ENCODE data around the gene RELL1. TPM values are rescaled to one million over a fixed set of nuclear protein-coding genes. Genes with fewer than 3 reads are reported as not detected.

RELL1 gene
- total and polyA plus RNA-seq, 10 of the 15 experiments (the other 5 are each of a cell fraction or from before 2014, with no cell fraction given), result 0.20 to 10.9 (median 3.9) TPM

DNA sequence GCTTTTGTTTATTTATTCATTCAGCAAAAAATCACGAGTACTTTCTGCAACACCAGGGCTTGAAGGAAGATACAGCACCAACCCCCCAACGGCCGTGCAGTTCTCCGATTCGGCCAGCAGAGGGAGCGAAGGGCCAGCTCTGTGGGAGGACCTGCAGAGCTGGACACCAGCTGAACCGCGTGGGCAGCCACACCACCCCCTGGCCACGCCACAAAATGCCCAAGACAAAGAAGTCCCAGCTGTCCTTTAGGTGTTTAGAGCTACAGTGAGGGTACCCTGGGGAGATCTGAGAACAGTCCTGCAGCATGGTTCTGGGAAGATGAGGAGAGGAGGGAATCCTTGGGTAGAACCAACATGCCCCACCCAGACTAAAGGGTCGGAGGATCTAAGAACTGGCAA is 83.1 kb downstream of the RELL1 start (continued):
- TF ChIP-seq, protein P1, sequence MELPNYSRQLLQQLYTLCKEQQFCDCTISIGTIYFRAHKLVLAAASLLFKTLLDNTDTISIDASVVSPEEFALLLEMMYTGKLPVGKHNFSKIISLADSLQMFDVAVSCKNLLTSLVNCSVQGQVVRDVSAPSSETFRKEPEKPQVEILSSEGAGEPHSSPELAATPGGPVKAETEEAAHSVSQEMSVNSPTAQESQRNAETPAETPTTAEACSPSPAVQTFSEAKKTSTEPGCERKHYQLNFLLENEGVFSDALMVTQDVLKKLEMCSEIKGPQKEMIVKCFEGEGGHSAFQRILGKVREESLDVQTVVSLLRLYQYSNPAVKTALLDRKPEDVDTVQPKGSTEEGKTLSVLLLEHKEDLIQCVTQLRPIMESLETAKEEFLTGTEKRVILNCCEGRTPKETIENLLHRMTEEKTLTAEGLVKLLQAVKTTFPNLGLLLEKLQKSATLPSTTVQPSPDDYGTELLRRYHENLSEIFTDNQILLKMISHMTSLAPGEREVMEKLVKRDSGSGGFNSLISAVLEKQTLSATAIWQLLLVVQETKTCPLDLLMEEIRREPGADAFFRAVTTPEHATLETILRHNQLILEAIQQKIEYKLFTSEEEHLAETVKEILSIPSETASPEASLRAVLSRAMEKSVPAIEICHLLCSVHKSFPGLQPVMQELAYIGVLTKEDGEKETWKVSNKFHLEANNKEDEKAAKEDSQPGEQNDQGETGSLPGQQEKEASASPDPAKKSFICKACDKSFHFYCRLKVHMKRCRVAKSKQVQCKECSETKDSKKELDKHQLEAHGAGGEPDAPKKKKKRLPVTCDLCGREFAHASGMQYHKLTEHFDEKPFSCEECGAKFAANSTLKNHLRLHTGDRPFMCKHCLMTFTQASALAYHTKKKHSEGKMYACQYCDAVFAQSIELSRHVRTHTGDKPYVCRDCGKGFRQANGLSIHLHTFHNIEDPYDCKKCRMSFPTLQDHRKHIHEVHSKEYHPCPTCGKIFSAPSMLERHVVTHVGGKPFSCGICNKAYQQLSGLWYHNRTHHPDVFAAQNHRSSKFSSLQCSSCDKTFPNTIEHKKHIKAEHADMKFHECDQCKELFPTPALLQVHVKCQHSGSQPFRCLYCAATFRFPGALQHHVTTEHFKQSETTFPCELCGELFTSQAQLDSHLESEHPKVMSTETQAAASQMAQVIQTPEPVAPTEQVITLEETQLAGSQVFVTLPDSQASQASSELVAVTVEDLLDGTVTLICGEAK (IDR thresholded peaks at IDR 0.05; ENCODE audit: borderline replicate concordance), result no peak
- TF ChIP-seq ZNF274 (IDR thresholded peaks at IDR 0.05; ENCODE audit: insufficient read depth, insufficient read length) (no peak), SP1 (IDR thresholded peaks at IDR 0.05; ENCODE audit: low read depth, low read length) (no peak), PML (IDR thresholded peaks at IDR 0.05; ENCODE audit: low read length) (no peak), YY1 (IDR thresholded peaks at IDR 0.05; ENCODE audit: low read depth, low read length) (peak; percentile 74), ZBED1 (IDR thresholded peaks at IDR 0.05; ENCODE audit: borderline replicate concordance) (no peak), GABPA (IDR thresholded peaks at IDR 0.05; ENCODE audit: low read depth) (no peak), SREBF2 (IDR thresholded peaks at IDR 0.05; ENCODE audit: low read length) (no peak), ZNF622 (IDR thresholded peaks at IDR 0.05) (no peak), BHLHE40 (IDR thresholded peaks at IDR 0.05; ENCODE audit: borderline replicate concordance in 1 of 2, low read depth in 2 of 2, low read length in 1 of 2) (no peak), RBBP5 (conservative IDR thresholded peaks at IDR 0.05) (no peak), GATAD2B (conservative IDR thresholded peaks at IDR 0.05; ENCODE audit: low read depth) (0 out of 2 replicates have a peak, but pooled peaks have one; percentile 30), ZZZ3 (IDR thresholded peaks at IDR 0.05; ENCODE audit: control insufficient read depth, insufficient read length, low read depth) (no peak), IKZF1 (conservative IDR thresholded peaks at IDR 0.05) (no peak), IKZF2 (IDR thresholded peaks at IDR 0.05) (no peak)
- TF ChIP-seq, protein P2, sequence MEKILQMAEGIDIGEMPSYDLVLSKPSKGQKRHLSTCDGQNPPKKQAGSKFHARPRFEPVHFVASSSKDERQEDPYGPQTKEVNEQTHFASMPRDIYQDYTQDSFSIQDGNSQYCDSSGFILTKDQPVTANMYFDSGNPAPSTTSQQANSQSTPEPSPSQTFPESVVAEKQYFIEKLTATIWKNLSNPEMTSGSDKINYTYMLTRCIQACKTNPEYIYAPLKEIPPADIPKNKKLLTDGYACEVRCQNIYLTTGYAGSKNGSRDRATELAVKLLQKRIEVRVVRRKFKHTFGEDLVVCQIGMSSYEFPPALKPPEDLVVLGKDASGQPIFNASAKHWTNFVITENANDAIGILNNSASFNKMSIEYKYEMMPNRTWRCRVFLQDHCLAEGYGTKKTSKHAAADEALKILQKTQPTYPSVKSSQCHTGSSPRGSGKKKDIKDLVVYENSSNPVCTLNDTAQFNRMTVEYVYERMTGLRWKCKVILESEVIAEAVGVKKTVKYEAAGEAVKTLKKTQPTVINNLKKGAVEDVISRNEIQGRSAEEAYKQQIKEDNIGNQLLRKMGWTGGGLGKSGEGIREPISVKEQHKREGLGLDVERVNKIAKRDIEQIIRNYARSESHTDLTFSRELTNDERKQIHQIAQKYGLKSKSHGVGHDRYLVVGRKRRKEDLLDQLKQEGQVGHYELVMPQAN (conservative IDR thresholded peaks at IDR 0.05), result no peak
- TF ChIP-seq, protein P3, sequence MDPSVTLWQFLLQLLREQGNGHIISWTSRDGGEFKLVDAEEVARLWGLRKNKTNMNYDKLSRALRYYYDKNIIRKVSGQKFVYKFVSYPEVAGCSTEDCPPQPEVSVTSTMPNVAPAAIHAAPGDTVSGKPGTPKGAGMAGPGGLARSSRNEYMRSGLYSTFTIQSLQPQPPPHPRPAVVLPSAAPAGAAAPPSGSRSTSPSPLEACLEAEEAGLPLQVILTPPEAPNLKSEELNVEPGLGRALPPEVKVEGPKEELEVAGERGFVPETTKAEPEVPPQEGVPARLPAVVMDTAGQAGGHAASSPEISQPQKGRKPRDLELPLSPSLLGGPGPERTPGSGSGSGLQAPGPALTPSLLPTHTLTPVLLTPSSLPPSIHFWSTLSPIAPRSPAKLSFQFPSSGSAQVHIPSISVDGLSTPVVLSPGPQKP (IDR thresholded peaks at IDR 0.05; ENCODE audit: low read depth, low read length), result no peak
- TF ChIP-seq, protein P4, sequence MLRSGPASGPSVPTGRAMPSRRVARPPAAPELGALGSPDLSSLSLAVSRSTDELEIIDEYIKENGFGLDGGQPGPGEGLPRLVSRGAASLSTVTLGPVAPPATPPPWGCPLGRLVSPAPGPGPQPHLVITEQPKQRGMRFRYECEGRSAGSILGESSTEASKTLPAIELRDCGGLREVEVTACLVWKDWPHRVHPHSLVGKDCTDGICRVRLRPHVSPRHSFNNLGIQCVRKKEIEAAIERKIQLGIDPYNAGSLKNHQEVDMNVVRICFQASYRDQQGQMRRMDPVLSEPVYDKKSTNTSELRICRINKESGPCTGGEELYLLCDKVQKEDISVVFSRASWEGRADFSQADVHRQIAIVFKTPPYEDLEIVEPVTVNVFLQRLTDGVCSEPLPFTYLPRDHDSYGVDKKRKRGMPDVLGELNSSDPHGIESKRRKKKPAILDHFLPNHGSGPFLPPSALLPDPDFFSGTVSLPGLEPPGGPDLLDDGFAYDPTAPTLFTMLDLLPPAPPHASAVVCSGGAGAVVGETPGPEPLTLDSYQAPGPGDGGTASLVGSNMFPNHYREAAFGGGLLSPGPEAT (IDR thresholded peaks at IDR 0.05; ENCODE audit: low read depth), result no peak
- TF ChIP-seq, protein P5, sequence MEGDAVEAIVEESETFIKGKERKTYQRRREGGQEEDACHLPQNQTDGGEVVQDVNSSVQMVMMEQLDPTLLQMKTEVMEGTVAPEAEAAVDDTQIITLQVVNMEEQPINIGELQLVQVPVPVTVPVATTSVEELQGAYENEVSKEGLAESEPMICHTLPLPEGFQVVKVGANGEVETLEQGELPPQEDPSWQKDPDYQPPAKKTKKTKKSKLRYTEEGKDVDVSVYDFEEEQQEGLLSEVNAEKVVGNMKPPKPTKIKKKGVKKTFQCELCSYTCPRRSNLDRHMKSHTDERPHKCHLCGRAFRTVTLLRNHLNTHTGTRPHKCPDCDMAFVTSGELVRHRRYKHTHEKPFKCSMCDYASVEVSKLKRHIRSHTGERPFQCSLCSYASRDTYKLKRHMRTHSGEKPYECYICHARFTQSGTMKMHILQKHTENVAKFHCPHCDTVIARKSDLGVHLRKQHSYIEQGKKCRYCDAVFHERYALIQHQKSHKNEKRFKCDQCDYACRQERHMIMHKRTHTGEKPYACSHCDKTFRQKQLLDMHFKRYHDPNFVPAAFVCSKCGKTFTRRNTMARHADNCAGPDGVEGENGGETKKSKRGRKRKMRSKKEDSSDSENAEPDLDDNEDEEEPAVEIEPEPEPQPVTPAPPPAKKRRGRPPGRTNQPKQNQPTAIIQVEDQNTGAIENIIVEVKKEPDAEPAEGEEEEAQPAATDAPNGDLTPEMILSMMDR (IDR thresholded peaks at IDR 0.05 in 2 of 3, conservative IDR thresholded peaks at IDR 0.05 in 1 of 3; ENCODE audit: control insufficient read depth in 2 of 3, extremely low read depth in 1 of 3, insufficient read depth in 1 of 3, low read depth in 3 of 3, low read length in 3 of 3), result peak; percentile 94 to 99 (median 98); a peak in 5 of 6 replicates
- TF ChIP-seq, protein P6, sequence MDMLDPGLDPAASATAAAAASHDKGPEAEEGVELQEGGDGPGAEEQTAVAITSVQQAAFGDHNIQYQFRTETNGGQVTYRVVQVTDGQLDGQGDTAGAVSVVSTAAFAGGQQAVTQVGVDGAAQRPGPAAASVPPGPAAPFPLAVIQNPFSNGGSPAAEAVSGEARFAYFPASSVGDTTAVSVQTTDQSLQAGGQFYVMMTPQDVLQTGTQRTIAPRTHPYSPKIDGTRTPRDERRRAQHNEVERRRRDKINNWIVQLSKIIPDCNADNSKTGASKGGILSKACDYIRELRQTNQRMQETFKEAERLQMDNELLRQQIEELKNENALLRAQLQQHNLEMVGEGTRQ (IDR thresholded peaks at IDR 0.05; ENCODE audit: borderline replicate concordance, low read depth, low read length), result no peak
